Upper lobe of left lung (tissue), 4 donors: ENCODE results near the gene HOXC5.

Experiments used
- CTCF ChIP-seq, 6 experiments: fragments of 450-650 bp in 4 of 6; fragments of 200-600 bp in 2 of 6; sonication (generic) in 2 of 6; IDR thresholded peaks; one replicate each; pipeline ENCODE4 v1.5.1; 2016 to 2019; ENCODE audit warnings: antibody characterized with exemption in 6 of 6
- POLR2AphosphoS5 ChIP-seq, 2 donors: sonication (generic); formaldehyde crosslinking; IDR thresholded peaks; one replicate each; pipeline ENCODE4 v1.5.1; 2017; ENCODE audit warnings: antibody characterized with exemption in 2 of 2

- TF ChIP-seq CTCF (IDR thresholded peaks at IDR 0.05) (no peak), POLR2AphosphoS5 (IDR thresholded peaks at IDR 0.05) (no peak)
These were observed 26.2 kb upstream of the HOXC5 start for GRCh38 chr12:54006559-54007220.
